ENCODE measurements around the gene ZNF543. TPM values are rescaled to one million over a fixed set of nuclear protein-coding genes. Genes with fewer than 3 reads are reported as not detected.
A peak's percentile ranks its signal among the peaks of the same experiment; 100 is the strongest.

ZNF543 gene
- polyA plus RNA-seq, 1 experiment, result 1.7 TPM

DNA sequence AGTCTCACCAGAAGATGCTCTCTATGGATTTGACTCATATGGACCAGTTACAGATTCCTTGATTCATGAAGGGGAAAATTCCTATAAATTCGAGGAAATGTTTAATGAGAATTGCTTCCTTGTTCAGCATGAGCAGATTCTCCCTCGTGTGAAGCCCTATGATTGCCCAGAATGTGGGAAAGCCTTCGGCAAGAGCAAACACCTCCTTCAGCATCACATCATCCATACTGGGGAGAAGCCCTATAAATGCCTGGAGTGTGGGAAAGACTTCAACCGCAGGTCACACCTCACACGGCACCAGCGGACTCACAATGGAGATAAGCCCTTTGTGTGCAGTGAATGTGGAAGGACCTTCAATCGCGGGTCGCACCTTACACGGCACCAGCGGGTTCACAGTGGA, 29.3 kb upstream of the ZNF543 start:
- TF ChIP-seq, protein P1, sequence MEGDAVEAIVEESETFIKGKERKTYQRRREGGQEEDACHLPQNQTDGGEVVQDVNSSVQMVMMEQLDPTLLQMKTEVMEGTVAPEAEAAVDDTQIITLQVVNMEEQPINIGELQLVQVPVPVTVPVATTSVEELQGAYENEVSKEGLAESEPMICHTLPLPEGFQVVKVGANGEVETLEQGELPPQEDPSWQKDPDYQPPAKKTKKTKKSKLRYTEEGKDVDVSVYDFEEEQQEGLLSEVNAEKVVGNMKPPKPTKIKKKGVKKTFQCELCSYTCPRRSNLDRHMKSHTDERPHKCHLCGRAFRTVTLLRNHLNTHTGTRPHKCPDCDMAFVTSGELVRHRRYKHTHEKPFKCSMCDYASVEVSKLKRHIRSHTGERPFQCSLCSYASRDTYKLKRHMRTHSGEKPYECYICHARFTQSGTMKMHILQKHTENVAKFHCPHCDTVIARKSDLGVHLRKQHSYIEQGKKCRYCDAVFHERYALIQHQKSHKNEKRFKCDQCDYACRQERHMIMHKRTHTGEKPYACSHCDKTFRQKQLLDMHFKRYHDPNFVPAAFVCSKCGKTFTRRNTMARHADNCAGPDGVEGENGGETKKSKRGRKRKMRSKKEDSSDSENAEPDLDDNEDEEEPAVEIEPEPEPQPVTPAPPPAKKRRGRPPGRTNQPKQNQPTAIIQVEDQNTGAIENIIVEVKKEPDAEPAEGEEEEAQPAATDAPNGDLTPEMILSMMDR (IDR thresholded peaks at IDR 0.05; ENCODE audit: insufficient read depth, low read depth, low read length), result no peak
- Histone ChIP-seq H3K27me3 (ENCODE audit: control insufficient read depth, insufficient read depth, low read length) (no peaks in the 10 kb centered on the region), H3K4me3 (ENCODE audit: low read depth, low read length) (no peak overlapping the region), H3K36me3 (ENCODE audit: control insufficient read depth, insufficient read depth, low read length) (peaks cover 30% of the 10 kb centered on the region)
- no peak for DNase-seq (ENCODE audit: low read depth)
- CTCF ChIA-PET, result no interaction called here
- POLR2A ChIA-PET, result no interaction called here

- ChIA-PET CTCF (no interaction called here), POLR2A (no interaction called here)
- TF ChIP-seq, protein P1 (IDR thresholded peaks at IDR 0.05; ENCODE audit: insufficient read depth, low read depth, low read length), result no peak
- DNase-seq (ENCODE audit: low read depth), result no peak
- Histone ChIP-seq H3K4me3 (ENCODE audit: low read depth, low read length) (no peak overlapping the region), H3K27me3 (ENCODE audit: control insufficient read depth, insufficient read depth, low read length) (no peaks in the 10 kb centered on the region), H3K36me3 (ENCODE audit: control insufficient read depth, insufficient read depth, low read length) (peaks cover 27% of the 10 kb centered on the region)
Observed at GRCh38 chr19:57292547-57292946, 27.7 kb upstream of the ZNF543 start.

GRCh38 chr19:57293719-57294118, 26.6 kb upstream of the ZNF543 start:
- TF ChIP-seq, protein P1 (IDR thresholded peaks at IDR 0.05; ENCODE audit: insufficient read depth, low read depth, low read length), result no peak
- ChIA-PET CTCF (interaction anchor here (0.7 kb wide), 1 partner anchor 9 kb away, joined by 3 read pairs; no protein-coding TSS in a partner anchor), POLR2A (no interaction called here)
- Histone ChIP-seq H3K4me3 (ENCODE audit: low read depth, low read length) (no peak overlapping the region), H3K27me3 (ENCODE audit: control insufficient read depth, insufficient read depth, low read length) (no peaks in the 10 kb centered on the region), H3K36me3 (ENCODE audit: control insufficient read depth, insufficient read depth, low read length) (peaks cover 25% of the 10 kb centered on the region)
- DNase-seq (ENCODE audit: low read depth), result no peak

- no peaks in the 10 kb centered on the region for H3K27me3 ChIP-seq (ENCODE audit: control insufficient read depth, insufficient read depth, low read length)
- H3K36me3 ChIP-seq (ENCODE audit: control insufficient read depth, insufficient read depth, low read length), result 0 out of 2 replicates have a peak, but pooled peaks cover 3% of the 10 kb centered on the region
- CTCF ChIA-PET, result interaction anchor here (0.7 kb wide), 1 partner anchor 700 kb away, joined by 3 read pairs; no protein-coding TSS in a partner anchor
- peak; percentile 63 for DNase-seq (ENCODE audit: low read depth)
- POLR2A ChIA-PET, result interaction anchor here (0.8 kb wide), 1 partner anchor 14 kb away, joined by 3 read pairs; no protein-coding TSS in a partner anchor
- H3K4me3 ChIP-seq (ENCODE audit: low read depth, low read length), result no peak overlapping the region
- TF ChIP-seq, protein P1 (IDR thresholded peaks at IDR 0.05; ENCODE audit: insufficient read depth, low read depth, low read length), result 0 out of 2 replicates have a peak, but pooled peaks have one; percentile 11
Observed at GRCh38 chr19:57302020-57302465, 18.2 kb upstream of the ZNF543 start.

- TF ChIP-seq, protein P1 (IDR thresholded peaks at IDR 0.05; ENCODE audit: insufficient read depth, low read depth, low read length), result no peak
- H3K4me3 ChIP-seq (ENCODE audit: low read depth, low read length), result no peak overlapping the region
- ChIA-PET POLR2A (no interaction called here), CTCF (interaction anchor here (0.6 to 0.7 kb wide), 2 partner anchors 9 to 18 kb away, joined by 3 read pairs; no protein-coding TSS in a partner anchor)
- no peak for DNase-seq (ENCODE audit: low read depth)
- H3K36me3 ChIP-seq (ENCODE audit: control insufficient read depth, insufficient read depth, low read length), result 0 out of 2 replicates have a peak, but pooled peaks cover 3% of the 10 kb centered on the region
- H3K27me3 ChIP-seq (ENCODE audit: control insufficient read depth, insufficient read depth, low read length), result no peaks in the 10 kb centered on the region
Observed at GRCh38 chr19:57302727-57303401, 17.4 kb upstream of the ZNF543 start.
